GM20431 (cell line): ENCODE measurements around the gene ADAMTS2.
"Not testable (repeated sequence)": the region's sequence is repeated elsewhere in the genome, so short reads cannot be mapped to it uniquely, and the experiment has no call there.

Experiments used
- in situ Hi-C: fragments of 300-500 bp; cut with MseI, MboI; formaldehyde crosslinking; loops from one replicate; pipeline ENCODE4 v1.15.0; 2020; ENCODE audit warnings: low sequenced_read_pairs; ENCODE audit not compliant: unreplicated experiment

Gene ADAMTS2

GRCh38 chr5:179328291-179328690 lies 17.0 kb downstream of the ADAMTS2 start:
- in situ Hi-C loops = no loop called here

- in situ Hi-C loops = no loop called here
These were observed 18.1 kb downstream of the ADAMTS2 start for GRCh38 chr5:179327021-179327735.

- in situ Hi-C loops = no loop called here
These were observed 18.9 kb downstream of the ADAMTS2 start for GRCh38 chr5:179326122-179326927.

GRCh38 chr5:179325296-179326031 lies 19.8 kb downstream of the ADAMTS2 start:
- in situ Hi-C loops = no loop called here

- in situ Hi-C loops = no loop called here
These were observed 20.4 kb downstream of the ADAMTS2 start for GRCh38 chr5:179324760-179325295.

- in situ Hi-C loops = not testable (repeated sequence)
These were observed 20.9 kb downstream of the ADAMTS2 start for GRCh38 chr5:179324316-179324715.

- in situ Hi-C loops = no loop called here
These were observed 22.0 kb downstream of the ADAMTS2 start for GRCh38 chr5:179323026-179323870.

GRCh38 chr5:179322071-179323025 lies 22.9 kb downstream of the ADAMTS2 start:
- in situ Hi-C loops = no loop called here

GRCh38 chr5:179321206-179321987 lies 23.9 kb downstream of the ADAMTS2 start:
- in situ Hi-C loops = no loop called here

GRCh38 chr5:179319741-179320281 lies 25.4 kb downstream of the ADAMTS2 start:
- in situ Hi-C loops = no loop called here

- in situ Hi-C loops = no loop called here
These were observed 26.1 kb downstream of the ADAMTS2 start for GRCh38 chr5:179319123-179319522.

GRCh38 chr5:179318221-179318955 lies 26.9 kb downstream of the ADAMTS2 start:
- in situ Hi-C loops = no loop called here

GRCh38 chr5:179317411-179318220 lies 27.6 kb downstream of the ADAMTS2 start:
- in situ Hi-C loops = no loop called here

GRCh38 chr5:179316982-179317381 lies 28.3 kb downstream of the ADAMTS2 start:
- in situ Hi-C loops = no loop called here

GRCh38 chr5:179316111-179316551 lies 29.1 kb downstream of the ADAMTS2 start:
- in situ Hi-C loops = no loop called here

- in situ Hi-C loops = no loop called here
These were observed 29.8 kb downstream of the ADAMTS2 start for GRCh38 chr5:179315356-179315890.
